Hematopoietic multipotent progenitor cell treated with erythropoietin and hydrocortisone succinate and interleukin-3 and kit ligand, for 6 days (in vitro differentiated cells): ENCODE results near the gene CNFN.

ENCODE experiments used
- DNase-seq: peaks from one replicate; pipeline ENCODE4 v3.0.0-alpha.2; 2015

Gene CNFN

DNA sequence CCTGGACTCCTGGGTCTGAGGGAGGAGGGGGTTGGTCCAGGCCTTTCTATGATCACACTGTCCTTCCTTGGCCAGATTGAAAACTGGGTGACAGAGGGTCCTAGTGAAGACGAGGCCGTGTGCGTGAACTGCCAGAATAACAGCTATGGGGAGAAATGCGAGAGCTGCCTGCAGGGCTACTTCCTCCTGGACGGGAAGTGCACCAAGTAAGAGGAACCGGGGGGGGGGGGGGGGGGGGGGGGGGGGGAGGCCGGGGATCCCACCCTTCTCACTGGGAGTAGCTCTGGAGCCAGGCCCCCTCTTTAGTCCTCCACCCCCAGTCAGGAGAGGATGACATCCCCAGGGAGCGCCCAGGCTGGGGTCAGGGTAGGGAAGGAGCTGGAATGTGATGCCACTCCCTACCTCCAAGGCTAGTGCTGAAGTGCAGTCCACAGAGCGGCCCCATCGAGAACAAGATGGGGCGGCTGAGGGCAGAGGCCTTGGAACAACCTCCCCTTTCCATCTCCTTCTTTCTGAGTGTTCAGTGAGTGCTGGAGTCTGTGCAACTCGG lies 19.4 kb downstream of the CNFN start:
- no peak for DNase-seq

DNA sequence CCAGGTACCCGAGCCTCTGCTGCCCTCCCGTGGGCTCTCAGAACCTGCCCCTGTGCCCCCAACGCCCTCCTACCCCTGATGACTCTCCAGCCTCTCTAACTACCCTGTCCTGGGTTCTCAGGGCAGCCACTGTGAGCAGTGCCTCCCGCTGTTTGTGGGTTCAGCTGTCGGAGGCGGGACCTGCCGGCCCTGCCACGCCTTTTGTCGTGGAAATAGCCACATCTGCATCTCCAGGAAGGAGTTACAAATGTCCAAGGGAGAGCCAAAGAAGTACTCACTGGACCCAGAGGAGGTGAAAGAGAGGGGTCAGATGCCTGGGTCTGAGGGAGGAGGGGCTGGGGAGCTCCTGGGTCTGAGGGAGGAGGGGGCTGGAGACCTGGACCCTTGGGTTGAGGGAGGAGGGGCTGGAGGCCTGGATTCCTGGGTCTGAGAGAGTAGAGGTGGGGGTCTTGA lies 20.0 kb downstream of the CNFN start:
- DNase-seq, result no peak

- DNase-seq, result no peak
These were observed 20.5 kb downstream of the CNFN start for GRCh38 chr19:42369433-42370067.

DNA sequence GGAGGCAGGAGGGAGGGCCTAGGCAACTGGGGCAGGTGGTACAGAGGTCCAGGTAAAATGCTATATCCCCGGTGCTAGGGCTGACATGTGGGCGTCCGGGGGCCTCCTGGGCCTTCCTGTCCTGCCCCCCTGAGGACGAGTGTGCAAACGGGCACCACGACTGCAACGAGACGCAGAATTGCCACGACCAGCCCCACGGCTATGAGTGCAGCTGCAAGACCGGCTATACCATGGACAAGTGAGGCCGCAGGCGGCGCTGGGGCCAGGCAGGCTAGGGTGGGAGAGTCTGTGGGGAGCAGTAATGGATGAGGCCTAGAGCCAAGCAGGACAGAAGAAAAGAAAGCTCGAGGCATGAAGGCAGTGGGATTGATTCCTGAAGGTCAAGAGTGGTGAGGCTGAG lies 21.3 kb downstream of the CNFN start:
- no peak for DNase-seq

- DNase-seq, result no peak
These were observed 21.7 kb downstream of the CNFN start for GRCh38 chr19:42368360-42368759.

GRCh38 chr19:42367929-42368328 lies 22.2 kb downstream of the CNFN start:
- no peak for DNase-seq

GRCh38 chr19:42366673-42367072 lies 23.4 kb downstream of the CNFN start:
- DNase-seq, result no peak

GRCh38 chr19:42363614-42364346 lies 26.3 kb downstream of the CNFN start:
- no peak for DNase-seq

DNA sequence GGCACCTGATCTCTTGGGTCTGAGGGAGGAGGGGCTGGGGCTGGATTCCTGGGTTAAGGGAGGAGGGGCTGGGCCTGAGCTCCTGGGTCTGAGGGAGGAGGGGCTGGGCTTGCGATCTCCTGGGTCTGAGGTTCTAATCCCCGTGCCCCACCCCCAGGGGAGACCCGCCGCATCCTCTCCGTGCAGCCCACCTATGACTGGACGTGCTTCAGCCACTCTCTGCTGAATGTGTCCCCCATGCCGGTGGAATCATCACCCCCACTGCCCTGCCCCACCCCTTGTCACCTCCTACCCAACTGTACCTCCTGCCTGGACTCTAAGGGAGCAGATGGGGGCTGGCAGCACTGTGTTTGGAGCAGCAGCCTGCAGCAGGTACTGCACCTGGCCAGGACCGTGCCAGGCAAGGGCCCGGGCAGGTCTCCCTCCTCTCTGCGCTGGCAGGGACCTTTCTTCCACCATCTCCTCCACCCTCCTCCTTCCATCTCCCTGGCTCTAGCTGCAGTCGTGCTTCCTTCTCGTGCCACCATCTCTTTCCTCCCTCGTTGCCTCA lies 27.1 kb downstream of the CNFN start:
- DNase-seq, result no peak

- no peak for DNase-seq
These were observed 27.8 kb downstream of the CNFN start for GRCh38 chr19:42362342-42362741.

DNA sequence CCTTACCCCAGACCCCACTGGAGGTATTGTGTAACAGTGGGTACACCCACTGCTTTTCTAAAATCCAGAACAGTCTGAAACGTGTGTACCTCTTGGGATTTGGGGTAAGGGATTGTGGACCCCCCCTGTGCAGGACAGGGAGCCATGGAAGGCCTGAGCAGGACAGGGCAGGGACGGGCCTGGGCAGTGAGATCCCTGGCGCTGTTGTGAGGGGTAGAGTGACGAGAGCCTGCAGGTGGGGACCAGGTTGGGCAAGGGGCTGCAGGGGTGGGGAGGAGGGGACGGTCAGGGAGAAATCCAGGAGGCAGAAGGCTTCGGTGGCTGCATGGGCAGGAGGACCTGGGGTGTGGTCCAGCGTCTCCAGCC lies 28.6 kb downstream of the CNFN start:
- no peak for DNase-seq

GRCh38 chr19:42360787-42361544 lies 29.1 kb downstream of the CNFN start:
- DNase-seq, result no peak

DNA sequence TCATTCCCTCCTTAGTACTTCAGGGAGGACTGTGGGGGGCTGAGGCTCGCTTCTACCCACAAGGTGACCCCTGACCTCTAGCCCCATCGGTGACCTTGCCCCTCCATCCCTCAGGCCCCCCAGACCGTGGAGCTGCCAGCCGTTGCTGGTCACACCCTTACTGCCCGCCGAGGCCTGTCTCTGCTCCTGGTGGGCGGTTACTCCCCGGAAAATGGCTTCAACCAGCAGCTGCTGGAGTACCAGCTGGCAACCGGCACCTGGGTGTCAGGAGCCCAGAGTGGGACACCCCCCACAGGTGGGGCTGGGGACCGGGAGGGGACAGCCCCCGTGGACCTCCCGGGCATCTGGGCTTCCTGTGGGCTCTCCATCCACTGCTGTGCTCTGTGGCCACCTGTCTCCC lies 32.8 kb downstream of the CNFN start:
- DNase-seq, result no peak

GRCh38 chr19:42356686-42357085 lies 33.4 kb downstream of the CNFN start:
- no peak for DNase-seq

DNA sequence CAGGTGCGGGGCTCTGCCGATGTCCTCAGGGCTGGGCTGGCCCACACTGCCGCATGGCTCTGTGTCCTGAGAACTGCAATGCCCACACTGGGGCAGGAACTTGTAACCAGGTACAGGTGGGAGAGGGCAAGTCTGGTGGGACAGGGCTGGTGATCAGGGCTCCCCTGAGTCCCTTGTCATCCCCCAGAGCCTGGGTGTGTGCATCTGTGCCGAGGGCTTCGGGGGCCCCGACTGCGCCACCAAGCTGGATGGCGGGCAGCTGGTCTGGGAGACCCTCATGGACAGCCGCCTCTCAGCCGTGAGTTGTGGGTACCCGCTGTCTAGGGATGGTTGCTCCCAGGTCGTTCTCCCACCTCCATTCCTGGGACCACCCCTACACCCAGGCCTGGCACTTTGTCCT lies 34.2 kb downstream of the CNFN start:
- no peak for DNase-seq

GRCh38 chr19:42353341-42354015 lies 36.6 kb downstream of the CNFN start:
- no peak for DNase-seq

DNA sequence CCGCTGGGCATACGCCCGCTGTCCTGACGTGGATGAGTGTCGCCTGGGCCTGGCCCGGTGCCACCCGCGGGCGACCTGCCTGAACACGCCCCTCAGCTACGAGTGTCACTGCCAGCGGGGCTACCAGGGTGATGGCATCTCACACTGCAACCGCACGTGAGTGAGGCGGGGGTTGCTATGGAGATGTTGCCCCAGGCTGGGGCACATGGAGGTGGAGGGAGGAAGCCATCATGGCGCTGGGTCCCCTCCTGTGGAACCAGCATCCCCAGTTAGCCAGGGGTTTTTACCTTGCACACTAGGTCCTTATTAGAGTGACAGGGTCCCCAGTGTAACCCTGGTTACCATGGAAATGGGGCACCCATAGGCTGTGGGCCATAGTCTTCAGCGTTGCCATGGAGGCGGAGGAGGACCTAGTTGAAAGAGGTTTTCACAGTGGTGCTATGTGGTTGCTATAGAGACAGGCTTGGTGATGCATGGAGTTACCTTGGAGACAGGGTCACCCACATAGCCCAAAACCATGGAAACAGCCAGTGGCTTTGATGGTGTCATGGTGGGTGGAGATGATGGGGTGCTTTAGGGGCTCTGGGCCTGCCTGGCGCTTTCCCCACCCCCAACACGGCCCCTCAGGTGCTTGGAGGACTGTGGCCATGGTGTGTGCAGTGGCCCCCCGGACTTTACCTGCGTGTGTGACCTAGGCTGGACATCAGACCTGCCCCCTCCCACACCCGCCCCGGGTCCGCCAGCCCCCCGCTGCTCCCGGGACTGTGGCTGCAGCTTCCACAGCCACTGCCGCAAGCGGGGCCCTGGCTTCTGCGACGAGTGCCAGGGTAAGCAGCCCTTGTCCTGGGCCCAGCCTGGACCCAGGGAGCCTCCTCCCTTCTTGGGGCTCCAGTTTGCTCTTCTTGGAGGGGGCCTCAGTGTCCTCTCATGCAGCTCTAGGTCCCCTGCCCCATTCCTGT lies 37.5 kb downstream of the CNFN start:
- DNase-seq, result peak; percentile 10

- DNase-seq, result no peak
These were observed 38.9 kb downstream of the CNFN start for GRCh38 chr19:42351079-42351735.

- DNase-seq, result no peak
These were observed 39.7 kb downstream of the CNFN start for GRCh38 chr19:42350417-42350816.

DNA sequence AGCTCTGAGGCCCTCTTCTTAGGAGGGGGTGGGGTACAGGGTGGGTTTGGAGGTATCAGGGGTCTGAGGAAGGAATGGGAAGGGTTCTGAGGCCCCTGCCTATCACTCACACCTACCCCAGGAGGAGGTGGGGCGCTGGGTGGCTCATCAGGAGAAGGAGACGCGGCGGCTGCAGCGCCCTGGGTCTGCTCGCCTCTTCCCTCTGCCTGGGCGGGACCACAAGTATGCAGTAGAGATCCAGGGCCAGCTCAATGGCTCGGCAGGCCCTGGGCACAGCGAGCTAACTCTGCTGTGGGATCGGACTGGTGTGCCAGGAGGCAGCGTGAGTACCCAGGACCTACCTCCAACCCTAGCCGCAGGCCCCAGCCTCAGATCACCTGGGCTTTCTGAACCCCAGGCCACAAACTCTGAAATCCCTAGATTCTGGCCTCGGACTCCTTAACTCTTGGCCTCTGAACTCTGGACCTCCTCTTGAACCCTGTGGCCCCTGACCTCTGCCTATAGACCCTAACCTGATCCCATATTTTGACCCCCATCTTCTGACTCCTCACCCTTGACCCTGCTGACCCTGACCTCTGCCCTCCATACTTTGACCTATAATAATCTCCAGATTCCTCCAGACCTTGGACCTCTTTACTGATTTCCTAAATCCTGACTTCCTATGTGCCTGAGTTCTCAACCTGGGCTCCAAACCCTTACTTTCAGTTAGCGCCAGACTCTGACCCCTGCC lies 40.6 kb downstream of the CNFN start:
- DNase-seq, result no peak
